AG08396 (cell line): Measurements from ENCODE around the gene TAF5.
"Not testable (repeated sequence)": the region's sequence is repeated elsewhere in the genome, so short reads cannot be mapped to it uniquely, and the experiment has no call there.

Experiments
- DNase-seq: peaks from one replicate; pipeline ENCODE4 v3.0.0; 2012; ENCODE audit warnings: low spot score, mixed read lengths

The TAF5 gene

DNA sequence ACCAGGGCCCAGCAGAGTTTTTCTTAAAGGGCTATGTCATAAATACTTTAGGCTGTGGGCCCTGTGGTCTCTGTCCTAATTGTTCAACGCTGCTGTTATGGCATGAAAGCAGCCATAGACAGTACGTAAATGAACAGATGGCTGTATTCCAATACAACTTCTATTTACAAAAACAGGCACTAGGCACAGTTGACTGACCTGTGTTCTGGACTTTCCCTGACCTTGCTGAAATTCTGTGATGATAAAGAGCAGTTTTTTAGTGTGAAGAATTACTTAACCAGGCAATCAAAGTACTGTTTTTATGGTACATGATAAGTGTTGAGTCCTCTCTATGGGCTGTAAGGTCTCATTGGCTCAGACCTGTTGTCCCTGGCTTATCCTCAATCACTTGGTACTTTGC, 45.8 kb downstream of the TAF5 start:
- DNase-seq, result no peak

- DNase-seq, result no peak
These were observed 47.8 kb downstream of the TAF5 start for GRCh38 chr10:103415581-103415980.

- peak; percentile 40 for DNase-seq
These were observed 48.8 kb downstream of the TAF5 start for GRCh38 chr10:103416436-103417147.

DNA sequence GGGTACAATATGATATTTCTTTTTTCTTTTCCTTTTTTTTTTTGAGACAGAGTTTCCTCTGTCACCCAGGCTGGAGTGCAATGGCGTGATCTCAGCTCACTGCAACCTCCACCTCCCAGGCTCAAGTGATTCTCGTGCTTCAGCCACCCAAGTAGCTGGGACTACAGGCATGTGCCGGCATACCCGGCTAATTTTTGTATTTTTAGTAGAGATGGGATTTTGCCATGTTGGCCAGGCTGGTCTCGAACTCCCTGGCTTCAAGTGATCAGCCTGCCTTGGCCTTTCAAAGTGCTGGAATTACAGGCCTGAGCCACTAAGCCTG, 49.3 kb downstream of the TAF5 start:
- DNase-seq, result not testable (repeated sequence)

DNA sequence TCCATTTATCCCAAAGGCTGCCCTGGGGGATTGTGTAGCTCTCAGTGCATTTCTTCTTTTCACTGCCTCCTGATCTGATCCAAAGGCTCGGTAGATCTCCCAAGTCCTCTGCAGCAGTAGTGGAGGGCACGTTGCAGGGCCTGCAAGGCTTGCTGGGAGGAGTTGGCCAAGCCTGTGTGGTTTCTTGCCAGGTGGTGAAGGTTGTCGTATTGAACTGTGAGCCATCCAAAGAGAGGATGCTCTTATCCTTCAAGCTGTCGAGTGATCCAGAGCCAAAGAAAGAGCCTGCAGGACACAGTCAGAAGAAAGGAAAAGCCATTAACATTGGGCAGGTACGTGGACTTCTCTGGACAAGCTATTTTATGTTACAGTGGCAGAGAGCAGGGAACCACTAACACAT, 49.8 kb downstream of the TAF5 start:
- no peak for DNase-seq

- no peak for DNase-seq
These were observed 51.3 kb downstream of the TAF5 start for GRCh38 chr10:103419101-103419500.

- DNase-seq, result no peak
These were observed 56.0 kb downstream of the TAF5 start for GRCh38 chr10:103423748-103424147.

GRCh38 chr10:103427866-103428265, 60.1 kb downstream of the TAF5 start:
- DNase-seq, result no peak

GRCh38 chr10:103428989-103429643, 61.3 kb downstream of the TAF5 start:
- no peak for DNase-seq

DNA sequence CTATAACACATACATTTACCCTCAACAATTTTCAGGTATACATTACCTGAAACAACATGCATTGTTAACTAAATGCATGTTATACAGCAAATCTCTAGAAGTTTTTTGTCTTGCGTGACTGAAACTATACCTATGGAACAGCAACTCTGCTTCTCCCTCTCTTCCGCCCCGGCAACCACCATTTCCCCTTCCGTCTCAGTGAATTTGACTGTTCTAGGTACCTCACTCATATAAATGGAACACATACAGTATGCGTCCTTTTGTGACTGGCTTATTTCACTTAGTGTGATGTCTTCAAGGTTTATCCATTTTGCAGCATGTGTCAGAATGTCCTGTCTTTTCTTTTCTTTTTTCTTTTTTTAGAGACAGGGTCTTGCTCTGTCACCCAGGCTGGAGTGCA, 61.9 kb downstream of the TAF5 start:
- DNase-seq, result no peak

DNA sequence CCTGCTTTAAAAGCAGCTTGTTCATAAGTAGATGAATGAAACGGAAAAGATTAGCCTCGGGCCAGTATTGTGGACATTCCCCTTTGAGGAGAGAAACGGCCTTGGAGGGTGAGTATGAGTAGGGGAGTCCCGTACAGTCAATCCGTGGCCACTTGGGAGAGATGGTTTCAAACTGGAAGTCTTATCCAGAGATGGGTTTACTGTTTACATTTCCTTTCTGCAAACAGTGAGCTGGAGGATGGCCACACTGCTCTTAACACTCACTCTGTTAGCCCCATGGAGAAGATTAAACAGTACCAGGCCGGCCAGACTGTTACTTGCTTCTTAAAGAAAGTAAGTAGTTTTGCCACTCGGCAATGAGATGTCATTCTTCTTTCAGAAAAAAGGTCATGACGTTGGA, 64.1 kb downstream of the TAF5 start:
- DNase-seq, result no peak

DNA sequence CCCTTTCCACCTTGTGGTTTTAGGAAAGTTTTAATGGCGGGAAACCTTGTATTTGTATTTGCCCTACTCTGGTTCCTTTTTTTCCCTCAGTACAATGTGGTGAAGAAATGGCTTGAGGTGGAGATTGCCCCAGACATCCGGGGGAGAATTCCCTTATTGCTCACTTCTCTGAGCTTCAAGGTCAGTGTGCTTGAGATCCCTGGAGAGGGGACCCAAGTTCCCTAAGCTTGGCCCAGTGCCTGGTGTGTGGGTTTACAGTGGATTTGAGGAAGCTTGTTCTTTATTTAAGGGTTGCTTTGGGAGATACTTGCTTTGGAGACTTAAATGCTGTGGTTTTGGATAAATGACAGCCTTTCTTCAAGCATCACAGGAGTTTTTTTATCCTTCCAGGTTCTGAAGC, 66.1 kb downstream of the TAF5 start:
- no peak for DNase-seq
